Measurements from ENCODE around the gene CACHD1. TPM values are rescaled to one million over a fixed set of nuclear protein-coding genes. Genes with fewer than 3 reads are reported as not detected.

The CACHD1 gene
- polyA plus RNA-seq, 2 of the 4 experiments (the other 2 are of a cell fraction): 0.72 to 1.6 TPM

GRCh38 chr1:64686828-64687724 is 217.1 kb downstream of the CACHD1 start:
- CTCF ChIA-PET: interaction anchor here (1.6 kb wide), 1 partner anchor 10 kb away, joined by 4 read pairs; no protein-coding TSS in a partner anchor
- ATAC-seq: peak; percentile 83 to 88
- FAIRE-seq: peak; percentile 18
- no peaks in the 10 kb centered on the region for H3K9me3 ChIP-seq
- POLR2A ChIA-PET: no interaction called here
- H3K27ac ChIP-seq: peak overlapping the region in 1 of 2 experiments; percentile 31; a peak in 1 of 6 replicates
- no peak overlapping the region for H3K4me3 ChIP-seq
- DNase-seq (ENCODE audit: low read depth in 1 of 2, low spot score in 1 of 2): peak; percentile 46 to 73
- H3K4me1 ChIP-seq: peaks cover 18% of the 10 kb centered on the region
- H3K4me2 ChIP-seq: peak overlapping the region; percentile 71
- 10% methylated on average over 7 of the region's 7 CpGs for WGBS (ENCODE audit: missing lambda C conversion rate)
- TF ChIP-seq RCOR1 (IDR thresholded peaks at IDR 0.05; ENCODE audit: low read depth, low read length) (no peak), EHMT2 (IDR thresholded peaks at IDR 0.05; ENCODE audit: low read depth) (no peak), HDAC2 (IDR thresholded peaks at IDR 0.05) (no peak), REST (IDR thresholded peaks at IDR 0.05) (no peak), SMC3 (IDR thresholded peaks at IDR 0.05) (peak; percentile 73), CTCF (IDR thresholded peaks at IDR 0.05) (peak; percentile 75), KDM1A (IDR thresholded peaks at IDR 0.05; ENCODE audit: low read depth) (no peak), FOSL2 (IDR thresholded peaks at IDR 0.05) (no peak), FOSL2 (CRISPR knock-in tag; IDR thresholded peaks at IDR 0.05) (peak; percentile 58), RAD21 (conservative IDR thresholded peaks at IDR 0.05 in 1 of 2, IDR thresholded peaks at IDR 0.05 in 1 of 2) (peak; percentile 63 to 65), CHD2 (IDR thresholded peaks at IDR 0.05; ENCODE audit: low read length, partially characterized antibody) (no peak), CEBPB (IDR thresholded peaks at IDR 0.05) (peak in 1 of 2 experiments; percentile 42; a peak in 1 of 4 replicates)

GRCh38 chr1:64687725-64688327 is 217.9 kb downstream of the CACHD1 start:
- ChIA-PET CTCF (interaction anchor here (1.6 kb wide), 1 partner anchor 11 kb away, joined by 4 read pairs; no protein-coding TSS in a partner anchor), POLR2A (no interaction called here)
- no peak for TF ChIP-seq CEBPB (IDR thresholded peaks at IDR 0.05)
- TF ChIP-seq NR3C1 (IDR thresholded peaks at IDR 0.05): no peak
- no peak for TF ChIP-seq PBX3 (IDR thresholded peaks at IDR 0.05)
- TF ChIP-seq HDAC2 (IDR thresholded peaks at IDR 0.05): no peak
- no peak for TF ChIP-seq ZNF302 (CRISPR knock-in tag; IDR thresholded peaks at IDR 0.05)
- no peak for TF ChIP-seq E2F6 (IDR thresholded peaks at IDR 0.05; ENCODE audit: borderline replicate concordance, low read depth)
- TF ChIP-seq RFX5 (IDR thresholded peaks at IDR 0.05): no peak
- no peak for TF ChIP-seq HEYL (CRISPR knock-in tag; IDR thresholded peaks at IDR 0.05)
- no peak for TF ChIP-seq TP53 (CRISPR knock-in tag; IDR thresholded peaks at IDR 0.05)
- no peak for TF ChIP-seq RNF2 (IDR thresholded peaks at IDR 0.05; ENCODE audit: borderline replicate concordance, low read depth)
- no peak for TF ChIP-seq MYC (IDR thresholded peaks at IDR 0.05; ENCODE audit: borderline replicate concordance, low read length)
- no peak for TF ChIP-seq CHD4 (IDR thresholded peaks at IDR 0.05; ENCODE audit: borderline replicate concordance)
- TF ChIP-seq HOXB13 (CRISPR knock-in tag; IDR thresholded peaks at IDR 0.05; ENCODE audit: low read depth): no peak
- TF ChIP-seq EHMT2 (IDR thresholded peaks at IDR 0.05; ENCODE audit: low read depth): no peak
- no peak for TF ChIP-seq BCL3 (IDR thresholded peaks at IDR 0.05)
- TF ChIP-seq JUN (IDR thresholded peaks at IDR 0.05): no peak
- TF ChIP-seq ZFP36 (IDR thresholded peaks at IDR 0.05; ENCODE audit: borderline replicate concordance, partially characterized antibody): no peak
- Histone ChIP-seq H3K4me2 (peak overlapping the region; percentile 71), H3K9me3 (no peaks in the 10 kb centered on the region), H3K4me3 (no peak overlapping the region), H3K27ac (peak overlapping the region in 1 of 2 experiments; percentile 31; a peak in 2 of 6 replicates), H3K4me1 (peaks cover 18% of the 10 kb centered on the region)
- FAIRE-seq (no peak), ATAC-seq (no peak), DNase-seq (ENCODE audit: low read depth in 1 of 2, low spot score in 1 of 2) (peak in 1 of 2 experiments; percentile 34)
- WGBS (ENCODE audit: missing lambda C conversion rate): 51% methylated on average over 3 of the region's 3 CpGs
